GM18502 (cell line): ENCODE data around the gene ARHGAP42.
"Not testable (repeated sequence)": the region's sequence is repeated elsewhere in the genome, so short reads cannot be mapped to it uniquely, and the experiment has no call there.

Source experiments
- ATAC-seq: cut with Tn5 transposase; IDR thresholded peaks from one replicate; pipeline ENCODE4 v1.9.1; 2021; ENCODE audit warnings: mild to moderate bottlenecking; ENCODE audit not compliant: unreplicated experiment, poor library complexity

Gene ARHGAP42

GRCh38 chr11:100994966-100995365 is 307.9 kb downstream of the ARHGAP42 start:
- no peak for ATAC-seq

GRCh38 chr11:100999756-101000155 is 312.7 kb downstream of the ARHGAP42 start:
- ATAC-seq, result no peak

GRCh38 chr11:101003468-101003867 is 316.4 kb downstream of the ARHGAP42 start:
- peak; percentile 66 for ATAC-seq

GRCh38 chr11:101008961-101009689 is 322.0 kb downstream of the ARHGAP42 start:
- ATAC-seq, result no peak

- ATAC-seq, result no peak
Measured at GRCh38 chr11:101009690-101010055, 322.6 kb downstream of the ARHGAP42 start.

GRCh38 chr11:101010899-101011298 is 323.8 kb downstream of the ARHGAP42 start:
- no peak for ATAC-seq

GRCh38 chr11:101011881-101012280 is 324.8 kb downstream of the ARHGAP42 start:
- ATAC-seq, result no peak

GRCh38 chr11:101013702-101014101 is 326.6 kb downstream of the ARHGAP42 start:
- not testable (repeated sequence) for ATAC-seq

GRCh38 chr11:101014600-101015285 is 327.7 kb downstream of the ARHGAP42 start:
- no peak for ATAC-seq

- no peak for ATAC-seq
Measured at GRCh38 chr11:101019870-101020269, 332.8 kb downstream of the ARHGAP42 start.

GRCh38 chr11:101022256-101022655 is 335.2 kb downstream of the ARHGAP42 start:
- no peak for ATAC-seq

GRCh38 chr11:101028644-101029043 is 341.6 kb downstream of the ARHGAP42 start:
- no peak for ATAC-seq

GRCh38 chr11:101030015-101030414 is 342.9 kb downstream of the ARHGAP42 start:
- no peak for ATAC-seq

- ATAC-seq, result no peak
Measured at GRCh38 chr11:101030692-101031091, 343.6 kb downstream of the ARHGAP42 start.

GRCh38 chr11:101031713-101032112 is 344.6 kb downstream of the ARHGAP42 start:
- ATAC-seq, result peak; percentile 49

- ATAC-seq, result no peak
Measured at GRCh38 chr11:101032991-101033390, 345.9 kb downstream of the ARHGAP42 start.

- no peak for ATAC-seq
Measured at GRCh38 chr11:101034076-101034475, 347.0 kb downstream of the ARHGAP42 start.

- ATAC-seq, result no peak
Measured at GRCh38 chr11:101035872-101036271, 348.8 kb downstream of the ARHGAP42 start.
